Neural progenitor cell (in vitro differentiated cells): Measurements from ENCODE around the gene JPT2. TPM values are rescaled to one million over a fixed set of nuclear protein-coding genes. Genes with fewer than 3 reads are reported as not detected.

Experiments used
- DNase-seq: peaks from one replicate; pipeline ENCODE4 v3.0.0-alpha.2; 2016; ENCODE audit warnings: low spot score
- H2AFZ ChIP-seq: fragments of 200-600 bp; sonication (generic); replicated peaks from 2 replicates; pipeline ENCODE4 v1.6.1; 2016; ENCODE audit warnings: antibody characterized with exemption
- H3F3A ChIP-seq: fragments of 200-600 bp; sonication (generic); 2 replicates; pipeline ENCODE4 v1.6.1; 2016; ENCODE audit warnings: antibody characterized with exemption, low read depth
- H3K27ac ChIP-seq: fragments of 200-600 bp; sonication (generic); 2 replicates; pipeline ENCODE4 v1.5.1; 2016; ENCODE audit warnings: mild to moderate bottlenecking
- H3K27me3 ChIP-seq: fragments of 200-600 bp; sonication (generic); 2 replicates; pipeline ENCODE4 v1.6.1; 2016; ENCODE audit warnings: mild to moderate bottlenecking, moderate library complexity
- H3K36me3 ChIP-seq: fragments of 200-600 bp; sonication (generic); 2 replicates; pipeline ENCODE4 v1.5.1; 2016
- H3K4me1 ChIP-seq: fragments of 200-600 bp; sonication (generic); 2 replicates; pipeline ENCODE4 v1.6.1; 2016; ENCODE audit warnings: mixed run types
- H3K4me2 ChIP-seq: fragments of 200-600 bp; sonication (generic); 2 replicates; pipeline ENCODE4 v1.6.1; 2016
- H3K4me3 ChIP-seq: fragments of 200-600 bp; sonication (generic); 2 replicates; pipeline ENCODE4 v1.5.1; 2016
- H3K79me2 ChIP-seq: fragments of 200-600 bp; sonication (generic); 2 replicates; pipeline ENCODE4 v1.6.1; 2016; ENCODE audit warnings: low read depth
- H3K9ac ChIP-seq: fragments of 200-600 bp; sonication (generic); 2 replicates; pipeline ENCODE4 v1.6.1; 2016
- H3K9me3 ChIP-seq: fragments of 200-600 bp; sonication (generic); 2 replicates; pipeline ENCODE4 v1.5.1; 2016; ENCODE audit warnings: low read depth
- H4K20me1 ChIP-seq: fragments of 200-600 bp; sonication (generic); 2 replicates; pipeline ENCODE4 v1.6.1; 2016; ENCODE audit warnings: low read depth
- H3K27ac Mint-ChIP-seq: 3 replicates; pipeline ENCODE4 v1.8.0; 2021; ENCODE audit warnings: mixed read lengths
- H3K27me3 Mint-ChIP-seq: 2 replicates; pipeline ENCODE4 v1.8.0; 2022; ENCODE audit warnings: low read depth, mild to moderate bottlenecking, inconsistent platforms, moderate library complexity, mixed read lengths; ENCODE audit not compliant: insufficient read depth
- H3K36me3 Mint-ChIP-seq: 3 replicates; pipeline ENCODE4 v1.8.0; 2021; ENCODE audit warnings: mixed read lengths
- H3K4me1 Mint-ChIP-seq: 3 replicates; pipeline ENCODE4 v1.8.0; 2021; ENCODE audit warnings: mixed read lengths
- H3K4me3 Mint-ChIP-seq: 3 replicates; pipeline ENCODE4 v1.8.0; 2021; ENCODE audit warnings: mild to moderate bottlenecking, moderate library complexity, mixed read lengths
- H3K9me3 Mint-ChIP-seq: 3 replicates; pipeline ENCODE4 v1.8.0; 2020; ENCODE audit warnings: mixed read lengths
- EZH2 ChIP-seq: fragments of 200-600 bp; sonication (generic); IDR thresholded peaks from 2 replicates; pipeline ENCODE4 v1.6.1; 2017; ENCODE audit warnings: antibody characterized with exemption, mild to moderate bottlenecking, moderate library complexity
- EZH2phosphoT487 ChIP-seq: fragments of 200-600 bp; sonication (generic); IDR thresholded peaks from 2 replicates; pipeline ENCODE4 v1.6.1; 2017; ENCODE audit warnings: antibody characterized with exemption
- total RNA-seq: library from RNA; depleted of rRNA; stranded (reverse); fragments of >200 nt; gene quantifications from 2 replicates; pipeline ENCODE4 v1.2.3, GENCODE V29; 2015; ENCODE audit warnings: low replicate concordance
- TF ChIP-seq, protein P1 (sequence below): fragments of 200-600 bp; sonication (generic); IDR thresholded peaks from 2 replicates; pipeline ENCODE4 v1.5.1; 2017; ENCODE audit warnings: antibody characterized with exemption, mild to moderate bottlenecking

Gene JPT2
- total RNA-seq, 1 donor from 2014 or later: 187 TPM

DNA sequence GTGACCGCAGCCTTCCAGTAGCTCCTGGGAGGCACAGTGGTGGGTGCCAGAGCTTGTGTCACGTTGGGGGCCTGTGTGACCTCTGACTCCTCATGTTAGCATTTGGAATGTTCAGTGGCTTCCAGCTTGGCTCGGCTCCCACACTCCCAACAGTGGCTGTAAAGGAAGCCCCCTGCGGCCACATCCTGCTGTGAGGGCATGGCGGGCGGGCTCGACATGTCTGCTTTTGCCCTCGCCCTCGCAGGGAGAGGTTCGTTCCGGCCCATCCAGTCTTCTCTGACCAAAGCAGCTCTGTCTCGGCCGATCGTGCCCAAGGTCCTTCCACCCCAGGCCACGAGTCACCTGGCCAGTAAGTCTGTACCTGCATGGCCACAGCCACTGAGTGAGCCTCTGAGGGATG is 12.2 kb upstream of the JPT2 start:
- Mint-ChIP-seq H3K4me3 (no peak overlapping the region), H3K27me3 (no peaks in the 10 kb centered on the region), H3K36me3 (peaks cover 24% of the 10 kb centered on the region), H3K27ac (no peak overlapping the region), H3K9me3 (no peaks in the 10 kb centered on the region), H3K4me1 (no peaks in the 10 kb centered on the region)
- Histone ChIP-seq H2AFZ (no peak overlapping the region), H3K27me3 (no peaks in the 10 kb centered on the region), H4K20me1 (no peaks in the 10 kb centered on the region), H3K79me2 (no peaks in the 10 kb centered on the region), H3K27ac (no peak overlapping the region), H3K4me2 (no peak overlapping the region), H3K9ac (no peak overlapping the region), H3K4me3 (no peak overlapping the region), H3F3A (no peaks in the 10 kb centered on the region), H3K36me3 (no peaks in the 10 kb centered on the region), H3K4me1 (no peaks in the 10 kb centered on the region), H3K9me3 (no peaks in the 10 kb centered on the region)
- DNase-seq: no peak
- TF ChIP-seq, protein P1, sequence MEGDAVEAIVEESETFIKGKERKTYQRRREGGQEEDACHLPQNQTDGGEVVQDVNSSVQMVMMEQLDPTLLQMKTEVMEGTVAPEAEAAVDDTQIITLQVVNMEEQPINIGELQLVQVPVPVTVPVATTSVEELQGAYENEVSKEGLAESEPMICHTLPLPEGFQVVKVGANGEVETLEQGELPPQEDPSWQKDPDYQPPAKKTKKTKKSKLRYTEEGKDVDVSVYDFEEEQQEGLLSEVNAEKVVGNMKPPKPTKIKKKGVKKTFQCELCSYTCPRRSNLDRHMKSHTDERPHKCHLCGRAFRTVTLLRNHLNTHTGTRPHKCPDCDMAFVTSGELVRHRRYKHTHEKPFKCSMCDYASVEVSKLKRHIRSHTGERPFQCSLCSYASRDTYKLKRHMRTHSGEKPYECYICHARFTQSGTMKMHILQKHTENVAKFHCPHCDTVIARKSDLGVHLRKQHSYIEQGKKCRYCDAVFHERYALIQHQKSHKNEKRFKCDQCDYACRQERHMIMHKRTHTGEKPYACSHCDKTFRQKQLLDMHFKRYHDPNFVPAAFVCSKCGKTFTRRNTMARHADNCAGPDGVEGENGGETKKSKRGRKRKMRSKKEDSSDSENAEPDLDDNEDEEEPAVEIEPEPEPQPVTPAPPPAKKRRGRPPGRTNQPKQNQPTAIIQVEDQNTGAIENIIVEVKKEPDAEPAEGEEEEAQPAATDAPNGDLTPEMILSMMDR: no peak
- no peak for TF ChIP-seq EZH2phosphoT487
- TF ChIP-seq EZH2: no peak

DNA sequence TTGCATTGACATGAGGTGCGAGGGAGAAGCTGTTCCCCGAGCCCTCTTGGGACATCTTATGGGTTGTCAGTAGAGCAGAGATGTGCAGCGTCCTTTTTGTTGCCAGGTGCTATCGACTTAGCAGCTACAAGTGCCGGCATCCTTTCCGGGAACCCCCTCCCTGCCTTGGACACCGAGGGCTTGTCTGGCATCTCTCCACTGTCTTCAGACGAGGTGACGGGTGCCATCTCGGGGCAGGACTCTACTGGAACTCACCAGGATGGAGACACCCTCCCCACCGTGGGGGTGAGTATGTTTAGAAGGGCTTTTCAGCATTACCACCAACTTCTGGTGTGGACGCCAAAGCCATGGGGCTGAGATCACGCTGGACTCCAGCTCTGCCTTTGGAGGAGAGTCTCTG is 11.8 kb upstream of the JPT2 start:
- DNase-seq: no peak
- H3K4me3 Mint-ChIP-seq: no peak overlapping the region
- H3K27me3 Mint-ChIP-seq: no peaks in the 10 kb centered on the region
- H2AFZ ChIP-seq: no peak overlapping the region
- no peaks in the 10 kb centered on the region for H3K79me2 ChIP-seq
- H3K36me3 ChIP-seq: no peaks in the 10 kb centered on the region
- no peaks in the 10 kb centered on the region for H3K4me1 ChIP-seq
- no peaks in the 10 kb centered on the region for H3K27me3 ChIP-seq
- H3K9me3 Mint-ChIP-seq: no peaks in the 10 kb centered on the region
- H4K20me1 ChIP-seq: no peaks in the 10 kb centered on the region
- no peaks in the 10 kb centered on the region for H3F3A ChIP-seq
- no peak overlapping the region for H3K27ac Mint-ChIP-seq
- no peaks in the 10 kb centered on the region for H3K4me1 Mint-ChIP-seq
- H3K9ac ChIP-seq: no peak overlapping the region
- H3K4me3 ChIP-seq: no peak overlapping the region
- no peak overlapping the region for H3K4me2 ChIP-seq
- H3K36me3 Mint-ChIP-seq: peaks cover 29% of the 10 kb centered on the region
- no peak overlapping the region for H3K27ac ChIP-seq
- no peak for TF ChIP-seq EZH2
- TF ChIP-seq EZH2phosphoT487: no peak
- TF ChIP-seq, protein P1: no peak
- no peaks in the 10 kb centered on the region for H3K9me3 ChIP-seq

DNA sequence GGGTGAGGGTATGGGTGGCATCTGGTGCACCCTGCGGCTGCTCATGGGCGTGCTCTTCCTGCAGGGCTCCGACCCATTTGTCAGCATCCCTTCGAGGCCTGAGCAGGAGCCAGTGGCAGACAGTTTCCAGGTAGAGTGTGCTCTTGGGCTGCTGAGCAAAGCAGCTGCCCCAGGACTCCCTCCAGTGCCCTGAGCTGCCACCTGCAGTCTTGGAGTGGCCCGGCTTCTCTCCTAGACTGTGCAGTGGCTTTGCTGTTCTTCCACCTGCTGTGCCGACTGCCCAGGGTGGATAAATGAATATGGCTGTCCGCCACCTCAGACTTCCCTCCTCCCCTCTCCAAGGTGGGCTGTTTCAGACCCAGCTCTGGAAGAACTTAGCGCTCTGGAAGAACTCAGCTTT is 10.8 kb upstream of the JPT2 start:
- Histone ChIP-seq H3K4me1 (no peaks in the 10 kb centered on the region), H3K9me3 (no peaks in the 10 kb centered on the region), H4K20me1 (no peaks in the 10 kb centered on the region), H3F3A (no peaks in the 10 kb centered on the region), H3K27ac (no peak overlapping the region), H3K4me2 (no peak overlapping the region), H3K9ac (no peak overlapping the region), H3K27me3 (no peaks in the 10 kb centered on the region), H2AFZ (no peak overlapping the region), H3K4me3 (no peak overlapping the region), H3K36me3 (no peaks in the 10 kb centered on the region), H3K79me2 (no peaks in the 10 kb centered on the region)
- TF ChIP-seq EZH2 (no peak), EZH2phosphoT487 (no peak)
- TF ChIP-seq, protein P1: no peak
- H3K9me3 Mint-ChIP-seq: no peaks in the 10 kb centered on the region
- H3K4me1 Mint-ChIP-seq: no peaks in the 10 kb centered on the region
- H3K27me3 Mint-ChIP-seq: no peaks in the 10 kb centered on the region
- H3K27ac Mint-ChIP-seq: no peak overlapping the region
- H3K4me3 Mint-ChIP-seq: no peak overlapping the region
- DNase-seq: no peak
- peaks cover 33% of the 10 kb centered on the region for H3K36me3 Mint-ChIP-seq

DNA sequence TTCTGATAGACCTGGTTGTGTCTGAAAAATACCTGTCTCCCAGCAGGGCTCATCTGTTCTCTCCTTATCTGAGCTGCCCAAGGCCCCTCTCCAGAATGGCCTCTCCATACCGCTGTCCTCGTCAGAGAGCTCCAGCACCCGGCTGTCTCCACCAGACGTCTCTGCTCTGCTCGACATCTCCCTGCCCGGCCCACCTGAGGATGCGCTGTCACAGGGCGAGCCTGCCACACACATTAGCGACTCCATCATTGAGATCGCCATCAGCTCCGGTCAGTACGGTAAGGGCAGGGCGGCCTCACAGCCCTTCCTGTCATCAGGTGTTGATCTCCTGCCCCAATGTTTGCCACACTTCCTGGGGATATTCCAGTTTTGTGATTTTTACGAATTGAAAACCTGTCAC is 10.2 kb upstream of the JPT2 start:
- H3K9ac ChIP-seq: no peak overlapping the region
- no peak overlapping the region for H3K4me2 ChIP-seq
- no peaks in the 10 kb centered on the region for H4K20me1 ChIP-seq
- H3K27me3 Mint-ChIP-seq: no peaks in the 10 kb centered on the region
- no peaks in the 10 kb centered on the region for H3K79me2 ChIP-seq
- TF ChIP-seq, protein P1: no peak
- TF ChIP-seq EZH2: no peak
- TF ChIP-seq EZH2phosphoT487: no peak
- H3K9me3 ChIP-seq: no peaks in the 10 kb centered on the region
- no peaks in the 10 kb centered on the region for H3K36me3 ChIP-seq
- no peak for DNase-seq
- no peak overlapping the region for H2AFZ ChIP-seq
- H3K27ac Mint-ChIP-seq: no peak overlapping the region
- no peaks in the 10 kb centered on the region for H3K4me1 ChIP-seq
- H3F3A ChIP-seq: no peaks in the 10 kb centered on the region
- H3K27ac ChIP-seq: no peak overlapping the region
- H3K9me3 Mint-ChIP-seq: no peaks in the 10 kb centered on the region
- H3K4me3 Mint-ChIP-seq: no peak overlapping the region
- H3K4me3 ChIP-seq: no peak overlapping the region
- peaks cover 35% of the 10 kb centered on the region for H3K36me3 Mint-ChIP-seq
- no peaks in the 10 kb centered on the region for H3K27me3 ChIP-seq
- H3K4me1 Mint-ChIP-seq: no peaks in the 10 kb centered on the region
